Measurements from ENCODE around the gene ABCC3.

GRCh38 chr17:50692448-50693035 lies 57.9 kb downstream of the ABCC3 start:
- TF ChIP-seq CTCF (IDR thresholded peaks at IDR 0.05) (no peak), POLR2A (IDR thresholded peaks at IDR 0.05) (no peak)

Measured in lower leg skin (tissue), 3 donors.